Measurements from ENCODE around the gene FLT1.

- no peak for TF ChIP-seq CTCF (IDR thresholded peaks at IDR 0.05)
- no peak for TF ChIP-seq EP300 (IDR thresholded peaks at IDR 0.05)
These were observed 173.2 kb downstream of the FLT1 start for GRCh38 chr13:28321756-28322155.
